ENCODE measurements around the gene LTBP2.

- TF ChIP-seq EZH2 (IDR thresholded peaks at IDR 0.05; ENCODE audit: insufficient read depth, poor library complexity, severe bottlenecking) (no peak), EZH2phosphoT487 (IDR thresholded peaks at IDR 0.05; ENCODE audit: insufficient read depth, low read depth) (no peak)
Measured at GRCh38 chr14:74586681-74587362, 25.2 kb downstream of the LTBP2 start.
